Islet precursor cell (in vitro differentiated cells): ENCODE results near the gene OR51Q1.

ENCODE experiments used
- DNase-seq: peaks from one replicate; pipeline ENCODE4 v3.0.0-alpha.2; 2018

OR51Q1 gene, protein sequence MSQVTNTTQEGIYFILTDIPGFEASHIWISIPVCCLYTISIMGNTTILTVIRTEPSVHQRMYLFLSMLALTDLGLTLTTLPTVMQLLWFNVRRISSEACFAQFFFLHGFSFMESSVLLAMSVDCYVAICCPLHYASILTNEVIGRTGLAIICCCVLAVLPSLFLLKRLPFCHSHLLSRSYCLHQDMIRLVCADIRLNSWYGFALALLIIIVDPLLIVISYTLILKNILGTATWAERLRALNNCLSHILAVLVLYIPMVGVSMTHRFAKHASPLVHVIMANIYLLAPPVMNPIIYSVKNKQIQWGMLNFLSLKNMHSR

DNA sequence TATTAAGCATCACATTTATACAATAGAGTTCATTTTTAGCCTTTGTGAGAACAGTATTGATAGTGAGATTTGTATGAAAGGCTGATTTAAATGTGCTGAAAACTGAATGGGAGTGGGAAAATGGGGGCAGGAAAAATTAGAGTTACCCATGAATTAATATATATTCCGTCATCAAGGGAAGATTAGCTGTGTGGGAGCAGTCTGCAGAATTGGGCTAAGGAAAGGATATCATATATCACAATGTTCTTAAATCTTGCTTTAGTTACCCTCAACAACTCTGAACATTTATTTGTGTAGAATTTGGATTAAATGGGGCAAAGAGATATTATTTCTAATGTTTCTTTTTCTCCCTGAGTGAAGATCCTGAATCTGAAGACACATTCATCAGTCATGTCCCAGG is at the start of gene OR51Q1:
Gene OR51Q1, plus strand, starts transcription at position 301 of the 400 bp plus-strand sequence. Its CDS starts 90 bp downstream, at position 391.
- DNase-seq, result no peak

DNA sequence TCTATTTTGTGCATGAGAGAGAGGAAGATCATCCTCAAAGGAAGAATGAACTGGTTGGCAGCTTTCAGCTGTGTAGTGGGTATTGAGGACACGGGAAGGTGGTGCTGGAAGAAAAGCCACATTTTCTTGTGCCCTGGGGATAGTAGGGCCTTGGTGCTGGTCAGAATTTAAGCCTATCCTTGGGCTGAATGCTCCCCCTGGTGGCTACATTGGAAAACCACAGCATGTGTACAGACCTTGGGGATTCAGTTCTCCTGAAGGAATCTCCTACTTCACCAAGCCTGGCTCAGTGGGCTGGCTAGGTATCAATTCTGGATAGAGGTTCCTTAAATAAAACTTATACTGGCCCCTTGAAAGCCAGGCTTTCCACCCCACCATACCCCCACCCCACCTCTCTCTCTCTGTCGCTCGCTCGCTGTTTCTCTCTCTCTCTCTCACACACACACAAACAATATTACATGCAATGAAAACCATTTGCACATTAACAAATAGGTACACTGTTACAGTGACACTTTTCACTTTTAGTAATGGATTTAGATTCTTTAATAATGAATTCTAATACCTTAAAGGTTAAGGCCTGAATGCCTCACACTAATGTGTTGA is 41.1 kb upstream of the OR51Q1 start:
- peak; percentile 81 for DNase-seq

GRCh38 chr11:5383576-5383975 is 38.3 kb upstream of the OR51Q1 start, which contains the start of gene OR51M1:
Gene OR51M1, plus strand, starts transcription at chr11:5383812. Its CDS starts 5,587 bp downstream, at chr11:5389399.
- no peak for DNase-seq

GRCh38 chr11:5384335-5384734 is 37.6 kb upstream of the OR51Q1 start:
- no peak for DNase-seq

GRCh38 chr11:5390210-5390609 is 31.7 kb upstream of the OR51Q1 start:
- no peak for DNase-seq

- no peak for DNase-seq
These were observed 27.8 kb upstream of the OR51Q1 start for GRCh38 chr11:5394091-5394490.

DNA sequence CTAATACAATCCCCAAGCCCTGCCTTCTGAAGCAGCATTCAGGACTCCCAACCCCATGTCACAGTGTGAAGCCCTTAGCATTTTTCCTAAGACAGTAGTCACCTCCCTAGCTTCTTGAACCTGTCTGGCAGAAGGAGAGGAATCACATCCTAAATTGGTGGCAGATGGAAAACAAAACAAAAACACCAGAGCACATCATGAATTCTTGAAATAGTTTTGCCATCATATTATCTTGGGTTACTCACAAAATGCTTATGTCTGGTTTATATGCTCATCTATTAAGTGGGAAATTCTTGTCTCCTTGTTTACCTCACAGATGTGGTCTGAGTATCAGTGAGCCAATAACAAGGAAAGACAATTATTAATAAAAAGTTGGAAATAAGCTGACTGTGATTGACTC is 23.0 kb upstream of the OR51Q1 start:
- no peak for DNase-seq

DNA sequence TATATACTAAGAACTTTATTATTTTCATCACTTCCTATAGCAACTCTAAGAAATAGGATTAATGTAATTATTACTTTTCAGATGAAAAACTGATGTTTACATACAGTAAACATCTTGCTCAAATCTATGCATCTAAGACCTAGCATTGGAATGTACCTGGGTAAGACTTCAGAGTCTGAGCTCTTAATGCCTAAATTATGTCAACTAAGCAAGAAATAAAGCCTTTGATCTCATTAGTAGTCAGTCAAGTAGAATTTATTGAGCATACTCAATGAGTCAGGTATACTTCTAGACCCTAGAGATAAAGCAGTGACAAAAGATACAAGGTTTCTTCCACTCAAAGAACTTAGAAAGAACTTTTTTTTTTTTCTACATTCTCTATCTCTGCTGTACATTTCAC is 16.7 kb upstream of the OR51Q1 start:
- no peak for DNase-seq

DNA sequence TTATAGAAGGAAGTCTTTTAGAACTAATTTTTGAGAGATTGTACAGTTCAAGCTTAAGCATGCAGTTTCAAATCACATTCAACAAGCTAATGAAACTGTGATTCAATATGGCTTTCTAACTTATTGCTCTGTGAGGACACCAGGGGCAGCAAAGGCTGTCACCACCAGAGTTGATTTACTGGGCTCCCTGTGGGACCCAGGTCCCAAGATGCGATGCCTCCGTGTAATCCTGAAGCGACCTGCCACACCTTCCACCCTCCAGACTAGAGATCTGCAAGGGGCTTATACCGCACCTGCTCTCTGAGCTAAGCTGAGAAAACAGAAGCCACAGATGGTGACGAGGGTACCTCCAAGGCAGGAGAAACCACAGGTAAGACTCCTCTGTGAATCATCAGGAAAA is 918 bp upstream of the OR51Q1 start:
- DNase-seq, result no peak

DNA sequence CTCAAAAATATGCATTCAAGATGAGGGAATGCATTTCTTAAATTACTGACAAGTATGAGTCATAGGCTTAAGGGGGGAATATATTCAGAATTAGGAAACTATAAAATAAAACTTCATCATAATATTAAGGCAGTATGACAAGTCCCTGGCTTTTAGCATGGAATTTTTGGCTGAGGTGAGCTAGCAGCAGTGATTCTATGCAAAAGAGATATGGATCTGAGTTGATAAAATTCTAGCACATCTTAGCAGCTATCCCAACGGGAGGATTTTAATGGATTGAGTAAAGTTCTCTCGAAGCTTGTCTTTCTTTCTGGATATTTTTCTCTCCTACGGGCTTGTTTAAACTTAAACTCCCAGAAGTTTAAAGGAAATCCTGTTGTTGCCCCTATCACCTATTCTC is 1.2 kb downstream of the OR51Q1 start:
- DNase-seq, result no peak

GRCh38 chr11:5441414-5441813 is 19.5 kb downstream of the OR51Q1 start, which contains the start of gene OR51I1:
Gene OR51I1, minus strand, starts transcription at chr11:5441514. Its CDS starts 0 bp downstream, at chr11:5441514.
- no peak for DNase-seq

GRCh38 chr11:5443835-5444393 is 22.0 kb downstream of the OR51Q1 start:
- no peak for DNase-seq

DNA sequence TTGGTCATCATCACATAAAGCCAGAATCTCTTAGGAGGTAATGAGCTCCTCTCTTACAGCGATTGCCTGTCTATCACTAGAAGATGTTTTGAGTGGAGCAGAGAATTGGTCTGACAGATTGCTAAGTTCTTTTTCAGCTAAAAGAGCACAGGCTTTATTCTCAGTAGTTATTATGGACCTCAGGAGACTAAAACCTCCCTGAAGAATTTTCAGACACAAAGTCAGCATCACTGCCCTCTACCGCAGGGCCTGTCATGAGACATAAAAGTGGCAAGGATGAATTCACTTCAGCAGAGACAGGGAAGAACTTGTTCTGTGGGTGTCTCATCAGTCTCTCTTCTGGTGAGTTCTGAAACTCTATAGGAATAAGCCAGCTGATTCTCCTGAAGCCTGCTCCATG is 27.1 kb downstream of the OR51Q1 start, which contains the start of gene OR51I2:
Gene OR51I2, plus strand, starts transcription at position 301 of the 400 bp plus-strand sequence. CDS start 4,166 bp downstream, outside the sequence.
- no peak for DNase-seq

GRCh38 chr11:5449432-5449831 is 27.5 kb downstream of the OR51Q1 start:
- DNase-seq, result no peak

GRCh38 chr11:5460983-5461621 is 39.2 kb downstream of the OR51Q1 start:
- no peak for DNase-seq

- DNase-seq, result no peak
These were observed 45.6 kb downstream of the OR51Q1 start for GRCh38 chr11:5467527-5467926.
